NT2/D1 (cell line): ENCODE data around the gene ZNRF1.

Source experiments
- DNase-seq: peaks from one replicate; pipeline ENCODE4 v3.0.0-alpha.2; 2011; ENCODE audit warnings: low read depth, low spot score
- H3K27me3 ChIP-seq: 2 replicates; pipeline ENCODE4 v1.6.0; 2011; ENCODE audit warnings: mild to moderate bottlenecking; ENCODE audit not compliant: insufficient read length, insufficient read depth
- H3K36me3 ChIP-seq: 2 replicates; pipeline ENCODE4 v1.6.1; 2011; ENCODE audit warnings: mild to moderate bottlenecking, low read length, mixed read lengths; ENCODE audit not compliant: insufficient read depth, insufficient read length
- H3K4me1 ChIP-seq: 2 replicates; pipeline ENCODE4 v1.5.1; 2011; ENCODE audit not compliant: insufficient read depth, insufficient read length
- H3K4me3 ChIP-seq: 2 replicates; pipeline ENCODE4 v1.5.1; 2011; ENCODE audit warnings: low read depth; ENCODE audit not compliant: insufficient read length
- H3K9ac ChIP-seq: 2 replicates; pipeline ENCODE4 v1.6.0; 2011; ENCODE audit warnings: low read depth; ENCODE audit not compliant: insufficient read length
- H3K9me3 ChIP-seq: 2 replicates; pipeline ENCODE4 v1.5.1; 2011; ENCODE audit warnings: mild to moderate bottlenecking, low read length; ENCODE audit not compliant: insufficient read depth
- SUZ12 ChIP-seq: IDR thresholded peaks from 2 replicates; pipeline ENCODE4 v1.6.1; 2011; ENCODE audit not compliant: insufficient read length, insufficient read depth; ENCODE audit errors: extremely low read depth
- YY1 ChIP-seq: IDR thresholded peaks from 2 replicates; pipeline ENCODE4 v1.6.1; 2011; ENCODE audit not compliant: insufficient read length, insufficient read depth
- ZNF274 ChIP-seq: IDR thresholded peaks from 2 replicates; pipeline ENCODE4 v1.6.1; 2011; ENCODE audit warnings: mild to moderate bottlenecking, low read depth, low read length

ZNRF1 gene

GRCh38 chr16:75074304-75074793 lies 75.5 kb downstream of the ZNRF1 start:
- Histone ChIP-seq H3K4me3 (no peak overlapping the region), H3K9me3 (no peaks in the 10 kb centered on the region), H3K4me1 (peaks cover 10% of the 10 kb centered on the region), H3K9ac (no peak overlapping the region), H3K27me3 (no peaks in the 10 kb centered on the region), H3K36me3 (no peaks in the 10 kb centered on the region)
- TF ChIP-seq ZNF274 (no peak), YY1 (no peak), SUZ12 (no peak)
- DNase-seq, result no peak

- Histone ChIP-seq H3K36me3 (no peaks in the 10 kb centered on the region), H3K9me3 (no peaks in the 10 kb centered on the region), H3K4me1 (peaks cover 10% of the 10 kb centered on the region), H3K4me3 (no peak overlapping the region), H3K9ac (no peak overlapping the region), H3K27me3 (no peaks in the 10 kb centered on the region)
- TF ChIP-seq SUZ12, result no peak
- TF ChIP-seq YY1, result no peak
- no peak for TF ChIP-seq ZNF274
- no peak for DNase-seq
Measured at GRCh38 chr16:75074920-75075687, 76.3 kb downstream of the ZNRF1 start.

- no peak for DNase-seq
- no peaks in the 10 kb centered on the region for H3K27me3 ChIP-seq
- TF ChIP-seq SUZ12, result no peak
- no peak for TF ChIP-seq ZNF274
- TF ChIP-seq YY1, result no peak
- H3K9ac ChIP-seq, result no peak overlapping the region
- no peaks in the 10 kb centered on the region for H3K9me3 ChIP-seq
- H3K36me3 ChIP-seq, result no peaks in the 10 kb centered on the region
- no peak overlapping the region for H3K4me3 ChIP-seq
- peaks cover 10% of the 10 kb centered on the region for H3K4me1 ChIP-seq
Measured at GRCh38 chr16:75075688-75076268, 77.0 kb downstream of the ZNRF1 start.

- Histone ChIP-seq H3K4me3 (no peak overlapping the region), H3K9me3 (no peaks in the 10 kb centered on the region), H3K4me1 (peaks cover 3% of the 10 kb centered on the region), H3K36me3 (no peaks in the 10 kb centered on the region), H3K9ac (no peak overlapping the region), H3K27me3 (no peaks in the 10 kb centered on the region)
- DNase-seq, result no peak
- TF ChIP-seq ZNF274 (no peak), SUZ12 (no peak), YY1 (no peak)
Measured at GRCh38 chr16:75078886-75079285, 80.1 kb downstream of the ZNRF1 start.

GRCh38 chr16:75079346-75079926 lies 80.6 kb downstream of the ZNRF1 start:
- Histone ChIP-seq H3K9me3 (no peaks in the 10 kb centered on the region), H3K36me3 (peaks cover under 1% of the 10 kb centered on the region), H3K4me1 (peaks cover 3% of the 10 kb centered on the region), H3K4me3 (no peak overlapping the region), H3K9ac (no peak overlapping the region), H3K27me3 (no peaks in the 10 kb centered on the region)
- no peak for DNase-seq
- TF ChIP-seq ZNF274, result no peak
- no peak for TF ChIP-seq YY1
- no peak for TF ChIP-seq SUZ12

- Histone ChIP-seq H3K4me1 (no peaks in the 10 kb centered on the region), H3K27me3 (no peaks in the 10 kb centered on the region), H3K9me3 (no peaks in the 10 kb centered on the region), H3K4me3 (no peak overlapping the region), H3K36me3 (peaks cover 8% of the 10 kb centered on the region), H3K9ac (no peak overlapping the region)
- no peak for DNase-seq
- no peak for TF ChIP-seq SUZ12
- TF ChIP-seq ZNF274, result no peak
- TF ChIP-seq YY1, result no peak
Measured at GRCh38 chr16:75080205-75081029, 81.6 kb downstream of the ZNRF1 start.
